Lung (tissue), 12 donors: ENCODE measurements around the gene TAGAP. TPM values are rescaled to one million over a fixed set of nuclear protein-coding genes. Genes with fewer than 3 reads are reported as not detected.

Experiments
- ATAC-seq: fragments of 200-7000 bp; cut with Tn5 transposase; one replicate; pipeline ENCODE4 v1.9.1; 2020; ENCODE audit warnings: moderate number of reproducible peaks; ENCODE audit not compliant: insufficient read depth, low FRiP score
- DNase-seq, 3 donors: peaks; one replicate each; pipeline ENCODE4 v3.0.0-alpha.2; 2013 to 2017
- H3K27ac ChIP-seq, 2 donors: one replicate each; pipeline ENCODE4 v1.5.1; 2013; ENCODE audit warnings: mild to moderate bottlenecking in 2 of 2, moderate library complexity in 2 of 2, control low read depth in 1 of 2, inconsistent platforms in 1 of 2, low read depth in 1 of 2, low read length in 1 of 2
- H3K27me3 ChIP-seq, 3 donors: one replicate each; pipeline ENCODE4 v1.5.1; 2013; ENCODE audit warnings: low read length in 2 of 3; ENCODE audit not compliant: control insufficient read depth in 3 of 3, insufficient read depth in 3 of 3
- H3K36me3 ChIP-seq, 4 donors: one replicate each; pipeline ENCODE4 v1.5.1; 2013; ENCODE audit warnings: low read length in 4 of 4, mild to moderate bottlenecking in 1 of 4, moderate library complexity in 1 of 4; ENCODE audit not compliant: control insufficient read depth in 4 of 4, insufficient read depth in 4 of 4
- H3K4me1 ChIP-seq, 5 donors: one replicate each; pipeline ENCODE4 v1.5.1; 2013; ENCODE audit warnings: low read length in 5 of 5, mild to moderate bottlenecking in 2 of 5, moderate library complexity in 1 of 5; ENCODE audit not compliant: control insufficient read depth in 5 of 5, insufficient read depth in 5 of 5
- H3K4me3 ChIP-seq: one replicate; pipeline ENCODE4 v1.5.1; 2013; ENCODE audit warnings: mild to moderate bottlenecking, control low read depth, moderate library complexity
- H3K9ac ChIP-seq, 2 donors: one replicate each; pipeline ENCODE4 v1.5.1; 2013; ENCODE audit warnings: low read length in 2 of 2, control low read depth in 1 of 2; ENCODE audit not compliant: insufficient read depth in 1 of 2
- H3K9me3 ChIP-seq, 4 donors: one replicate each; pipeline ENCODE4 v1.5.1; 2013; ENCODE audit warnings: low read length in 3 of 4, mild to moderate bottlenecking in 1 of 4, moderate library complexity in 1 of 4; ENCODE audit not compliant: control insufficient read depth in 4 of 4, insufficient read depth in 3 of 4
- WGBS, 2 donors: extraction: QIAGEN DNeasy Blood & Tissue Kit; methylation state at CpG; one replicate each; pipeline ENCODE4 v1.1.7; 2013; 5-methylcytosine and 5-hydroxymethylcytosine counted together
- polyA plus RNA-seq, 2 donors: library from polyadenylated mRNA; stranded (reverse); fragments of 200-250 nt; gene quantifications; one replicate each; pipeline ENCODE4 v1.2.1, GENCODE V29; 2013
- total RNA-seq, 2 donors: library from RNA; depleted of rRNA in 1 of 2; stranded (reverse); fragments of >200 nt in 1 of 2; gene quantifications; one replicate each; pipeline ENCODE4 v1.2.1, GENCODE V29; 2014 to 2021
- TF ChIP-seq, protein P1 (sequence below): IDR thresholded peaks from 2 replicates; pipeline ENCODE4 v1.5.1; 2012; ENCODE audit warnings: mild to moderate bottlenecking; ENCODE audit errors: control extremely low read depth, extremely low read depth
- donor health status: control.
- donor health status: control.
- donor health status: Bipolar disorder and iron deficiency.
- donor health status: healthy.
- donor health status: DM: yes; HTN: yes; CAD: no.

The TAGAP gene
- total and polyA plus RNA-seq, 4 donors = 1.7 to 11.2 (median 8.4) TPM

DNA sequence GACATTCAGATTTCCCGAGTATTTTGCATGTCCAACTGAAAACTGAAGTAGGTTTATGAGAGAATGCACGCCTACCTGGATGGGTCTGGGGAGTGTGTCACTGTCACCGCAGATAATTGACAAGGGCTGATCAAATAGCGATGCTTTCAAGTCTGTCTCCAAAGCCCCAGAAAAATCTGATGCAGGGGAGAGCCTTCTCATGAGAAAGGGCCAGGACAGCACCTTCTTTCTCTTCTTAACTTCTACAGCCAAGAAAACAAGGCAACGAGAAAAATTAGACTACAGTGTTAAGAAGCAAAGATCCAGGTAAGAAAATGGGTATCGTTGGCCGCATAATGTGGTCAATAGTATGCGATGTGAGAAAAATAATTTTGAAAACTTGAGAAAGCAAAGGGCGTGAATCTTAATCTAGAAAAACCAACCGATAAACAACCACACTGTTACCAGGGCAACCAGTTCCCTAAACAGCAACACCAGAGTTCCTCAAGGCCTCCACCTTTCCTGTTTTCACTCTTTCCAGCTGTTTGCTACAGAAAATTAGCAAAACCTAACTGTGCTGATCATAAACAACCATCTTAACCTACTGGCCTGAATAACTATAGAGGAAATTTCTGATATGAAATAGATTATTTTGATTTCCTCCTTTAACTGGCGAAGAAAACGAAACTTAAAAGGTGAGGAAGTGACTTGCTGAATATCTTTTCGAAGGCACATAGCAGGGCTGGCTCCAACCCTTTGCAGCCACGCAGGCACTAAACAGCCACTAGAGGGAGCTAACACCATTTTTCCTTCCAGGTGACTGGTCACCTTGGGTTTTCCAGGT, 2.6 kb downstream of the TAGAP start:
- Histone ChIP-seq H3K4me1 (peaks cover 0 to 3% (median 0%) of the 10 kb centered on the region in 5 donors), H3K27ac (peak overlapping the region in 1 of 2 donors; percentile 86), H3K9ac (no peak overlapping the region), H3K4me3 (no peak overlapping the region), H3K36me3 (no peaks in the 10 kb centered on the region), H3K27me3 (peaks cover 0 to 5% (median 0%) of the 10 kb centered on the region in 3 donors), H3K9me3 (no peaks in the 10 kb centered on the region)
- 40 to 42% methylated on average over 14 of the region's 14 CpGs for WGBS, 2 donors
- DNase-seq (peak; percentile 58 to 76 (median 71)), ATAC-seq (peak; percentile 85)
- TF ChIP-seq, protein P1, sequence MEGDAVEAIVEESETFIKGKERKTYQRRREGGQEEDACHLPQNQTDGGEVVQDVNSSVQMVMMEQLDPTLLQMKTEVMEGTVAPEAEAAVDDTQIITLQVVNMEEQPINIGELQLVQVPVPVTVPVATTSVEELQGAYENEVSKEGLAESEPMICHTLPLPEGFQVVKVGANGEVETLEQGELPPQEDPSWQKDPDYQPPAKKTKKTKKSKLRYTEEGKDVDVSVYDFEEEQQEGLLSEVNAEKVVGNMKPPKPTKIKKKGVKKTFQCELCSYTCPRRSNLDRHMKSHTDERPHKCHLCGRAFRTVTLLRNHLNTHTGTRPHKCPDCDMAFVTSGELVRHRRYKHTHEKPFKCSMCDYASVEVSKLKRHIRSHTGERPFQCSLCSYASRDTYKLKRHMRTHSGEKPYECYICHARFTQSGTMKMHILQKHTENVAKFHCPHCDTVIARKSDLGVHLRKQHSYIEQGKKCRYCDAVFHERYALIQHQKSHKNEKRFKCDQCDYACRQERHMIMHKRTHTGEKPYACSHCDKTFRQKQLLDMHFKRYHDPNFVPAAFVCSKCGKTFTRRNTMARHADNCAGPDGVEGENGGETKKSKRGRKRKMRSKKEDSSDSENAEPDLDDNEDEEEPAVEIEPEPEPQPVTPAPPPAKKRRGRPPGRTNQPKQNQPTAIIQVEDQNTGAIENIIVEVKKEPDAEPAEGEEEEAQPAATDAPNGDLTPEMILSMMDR = peak; percentile 77

DNA sequence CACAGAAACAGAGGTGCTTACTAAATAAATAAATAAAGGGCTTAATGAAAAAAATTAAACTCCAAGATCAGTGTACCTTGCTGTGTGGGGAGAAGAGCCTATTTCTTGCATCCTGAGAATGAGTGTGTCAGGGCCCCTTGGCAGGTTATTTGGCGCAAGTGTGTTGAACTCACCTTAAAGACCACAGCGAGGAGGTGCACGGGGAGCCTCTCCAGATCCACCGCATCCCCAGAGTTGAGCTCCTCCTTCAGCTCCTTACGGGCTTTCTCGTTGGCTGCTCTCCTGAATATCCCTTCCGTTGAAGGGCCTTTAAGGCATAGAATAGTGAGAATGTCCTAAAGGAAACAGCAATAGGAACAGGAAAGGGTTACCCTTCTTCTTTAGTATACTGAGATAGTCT, 3.6 kb downstream of the TAGAP start:
- Histone ChIP-seq H3K4me3 (no peak overlapping the region), H3K4me1 (peaks cover 0 to 3% (median 0%) of the 10 kb centered on the region in 5 donors)

GRCh38 chr6:159039885-159040258, 4.9 kb downstream of the TAGAP start:
- Histone ChIP-seq H3K9me3 (no peaks in the 10 kb centered on the region), H3K4me1 (peaks cover 0 to 3% (median 0%) of the 10 kb centered on the region in 5 donors), H3K9ac (no peak overlapping the region), H3K27me3 (no peaks in the 10 kb centered on the region), H3K4me3 (no peak overlapping the region), H3K27ac (no peak overlapping the region), H3K36me3 (peaks cover 0 to 7% (median 0%) of the 10 kb centered on the region in 4 donors)
- ATAC-seq = no peak
- WGBS, 2 donors = 71% methylated on average over 1 of the region's 1 CpG
- no peak for DNase-seq
- TF ChIP-seq, protein P1 = no peak

More for the DNA sequence above, 3.6 kb downstream of the TAGAP start:
- Histone ChIP-seq H3K27me3 (peaks cover 0 to 5% (median 0%) of the 10 kb centered on the region in 3 donors), H3K27ac (peak overlapping the region in 1 of 2 donors; percentile 35), H3K9me3 (no peaks in the 10 kb centered on the region), H3K9ac (no peak overlapping the region), H3K36me3 (peaks cover 0 to 4% (median 0%) of the 10 kb centered on the region in 4 donors)
- TF ChIP-seq, protein P1 = no peak
- WGBS, 2 donors = 88 to 93% methylated on average over 7 of the region's 7 CpGs
- no peak for ATAC-seq
- no peak for DNase-seq
